ENCODE measurements around the gene COA5.

GRCh38 chr2:98555696-98556095 is 52.6 kb downstream of the COA5 start:
- no peak for TF ChIP-seq POLR2A (IDR thresholded peaks at IDR 0.05)
- TF ChIP-seq CTCF (IDR thresholded peaks at IDR 0.05): no peak
